Tibial nerve (tissue), 4 donors: ENCODE measurements around the gene DPY19L1. TPM values are rescaled to one million over a fixed set of nuclear protein-coding genes. Genes with fewer than 3 reads are reported as not detected.
A peak's percentile ranks its signal among the peaks of the same experiment; 100 is the strongest.
"Not testable (repeated sequence)": the region's sequence is repeated elsewhere in the genome, so short reads cannot be mapped to it uniquely, and the experiment has no call there.

Experiments
- DNase-seq, 2 donors: peaks; one replicate each; pipeline ENCODE4 v3.0.0-alpha.2; 2019; ENCODE audit warnings: low spot score in 2 of 2
- H3K27ac ChIP-seq, 4 donors: fragments of 200-600 bp; sonication (generic) in 3 of 4; one replicate each; pipeline ENCODE4 v1.5.1; 2017 to 2019; ENCODE audit warnings: mild to moderate bottlenecking in 1 of 4
- H3K27me3 ChIP-seq, 2 donors: fragments of 200-600 bp; sonication (generic) in 1 of 2; one replicate each; pipeline versions ENCODE4 v1.5.1 to v1.6.0; 2017 to 2019
- H3K36me3 ChIP-seq, 3 donors: fragments of 200-600 bp; sonication (generic); one replicate each; pipeline ENCODE4 v1.5.1; 2018 to 2019
- H3K4me1 ChIP-seq, 4 donors: fragments of 200-600 bp; sonication (generic) in 3 of 4; one replicate each; pipeline ENCODE4 v1.5.1; 2017 to 2019
- H3K4me3 ChIP-seq, 4 donors: fragments of 200-600 bp; sonication (generic) in 3 of 4; one replicate each; pipeline ENCODE4 v1.5.1; 2017 to 2019; ENCODE audit warnings: mild to moderate bottlenecking in 1 of 4, moderate library complexity in 1 of 4
- H3K9me3 ChIP-seq, 4 donors: fragments of 200-600 bp; sonication (generic) in 3 of 4; one replicate each; pipeline ENCODE4 v1.5.1; 2017 to 2019
- EP300 ChIP-seq, 2 donors: sonication (generic); formaldehyde crosslinking; IDR thresholded peaks; one replicate each; pipeline ENCODE4 v1.6.1; 2017; ENCODE audit warnings: antibody characterized with exemption in 2 of 2, mild to moderate bottlenecking in 1 of 2
- POLR2A ChIP-seq, 2 donors: fragments of 450-650 bp; IDR thresholded peaks; one replicate each; pipeline ENCODE4 v1.6.1; 2017; ENCODE audit warnings: antibody characterized with exemption in 2 of 2, mild to moderate bottlenecking in 2 of 2, moderate library complexity in 2 of 2
- WGBS, 2 donors: methylation state at CpG; one replicate each; pipeline ENCODE4 v1.1.5; 2018; 5-methylcytosine and 5-hydroxymethylcytosine counted together
- total RNA-seq, 4 donors: library from RNA; depleted of rRNA; stranded (reverse); fragments of >200 nt; gene quantifications; one replicate each; pipeline ENCODE4 v1.1.0, GENCODE V29; 2016
- TF ChIP-seq, protein P1 (sequence below), 5 experiments: fragments of 200-600 bp in 3 of 5; fragments of 450-650 bp in 2 of 5; sonication (generic) in 3 of 5; IDR thresholded peaks; one replicate each; pipeline ENCODE4 v1.5.1; 2016 to 2019; ENCODE audit warnings: antibody characterized with exemption in 5 of 5, mild to moderate bottlenecking in 3 of 5, moderate library complexity in 2 of 5

The DPY19L1 gene
- total RNA-seq, 4 donors from 2014 or later = 11.1 to 14.0 (median 12.7) TPM

DNA sequence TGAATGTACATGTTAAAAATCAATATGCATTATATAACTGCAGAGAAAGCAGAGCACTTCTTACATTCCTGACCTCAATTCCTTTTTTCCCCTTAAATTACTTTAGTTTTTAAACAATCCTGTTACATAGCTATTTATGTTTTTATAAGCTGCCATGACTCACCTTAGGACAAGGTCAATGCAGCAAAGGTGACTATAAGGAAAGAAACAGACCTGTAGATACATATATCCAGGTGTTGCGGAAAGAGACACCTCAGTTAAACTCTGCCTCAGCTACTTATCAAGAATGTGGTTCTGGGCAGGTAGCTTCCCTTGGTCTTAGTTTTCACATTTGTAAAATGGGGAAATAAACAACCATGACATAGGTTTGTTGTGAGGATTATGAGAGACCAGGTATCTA, 105.5 kb downstream of the DPY19L1 start:
- no peak overlapping the region for H3K4me3 ChIP-seq
- DNase-seq = no peak
- no peak overlapping the region for H3K27ac ChIP-seq
- peaks cover 0 to 1% (median 0%) of the 10 kb centered on the region in 4 donors for H3K9me3 ChIP-seq
- TF ChIP-seq POLR2A (IDR thresholded peaks at IDR 0.05) = no peak
- TF ChIP-seq, protein P1, sequence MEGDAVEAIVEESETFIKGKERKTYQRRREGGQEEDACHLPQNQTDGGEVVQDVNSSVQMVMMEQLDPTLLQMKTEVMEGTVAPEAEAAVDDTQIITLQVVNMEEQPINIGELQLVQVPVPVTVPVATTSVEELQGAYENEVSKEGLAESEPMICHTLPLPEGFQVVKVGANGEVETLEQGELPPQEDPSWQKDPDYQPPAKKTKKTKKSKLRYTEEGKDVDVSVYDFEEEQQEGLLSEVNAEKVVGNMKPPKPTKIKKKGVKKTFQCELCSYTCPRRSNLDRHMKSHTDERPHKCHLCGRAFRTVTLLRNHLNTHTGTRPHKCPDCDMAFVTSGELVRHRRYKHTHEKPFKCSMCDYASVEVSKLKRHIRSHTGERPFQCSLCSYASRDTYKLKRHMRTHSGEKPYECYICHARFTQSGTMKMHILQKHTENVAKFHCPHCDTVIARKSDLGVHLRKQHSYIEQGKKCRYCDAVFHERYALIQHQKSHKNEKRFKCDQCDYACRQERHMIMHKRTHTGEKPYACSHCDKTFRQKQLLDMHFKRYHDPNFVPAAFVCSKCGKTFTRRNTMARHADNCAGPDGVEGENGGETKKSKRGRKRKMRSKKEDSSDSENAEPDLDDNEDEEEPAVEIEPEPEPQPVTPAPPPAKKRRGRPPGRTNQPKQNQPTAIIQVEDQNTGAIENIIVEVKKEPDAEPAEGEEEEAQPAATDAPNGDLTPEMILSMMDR (IDR thresholded peaks at IDR 0.05) = no peak
- no peak for TF ChIP-seq EP300 (IDR thresholded peaks at IDR 0.05)
- H3K36me3 ChIP-seq = peaks cover 0 to 26% (median 0%) of the 10 kb centered on the region in 3 donors
- no peaks in the 10 kb centered on the region for H3K4me1 ChIP-seq
- no peaks in the 10 kb centered on the region for H3K27me3 ChIP-seq
- WGBS, 2 donors = 95 to 100% methylated on average over 1 of the region's 1 CpG

DNA sequence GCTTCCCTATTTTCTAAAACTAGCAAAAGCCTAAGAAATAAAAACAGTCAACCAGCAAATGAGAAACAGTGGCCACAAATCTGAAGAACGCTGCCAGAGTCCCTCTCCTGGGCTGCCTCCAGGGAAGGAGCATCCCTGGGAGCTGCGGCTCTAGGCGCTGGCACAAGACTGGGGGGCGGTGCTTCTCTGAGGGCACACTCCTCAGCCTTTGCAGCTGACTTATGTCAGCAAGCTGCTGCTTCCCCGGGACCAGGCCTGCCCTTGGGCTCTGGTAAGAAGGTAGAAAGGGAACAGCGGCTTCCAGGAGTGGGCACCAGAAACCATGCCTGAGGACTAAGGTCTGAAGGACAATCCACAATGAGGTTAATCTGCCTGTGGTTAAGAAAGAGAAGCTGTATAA, 107.5 kb downstream of the DPY19L1 start:
- not testable (repeated sequence) for H3K4me1 ChIP-seq, H3K9me3 ChIP-seq, H3K27me3 ChIP-seq, H3K4me3 ChIP-seq, H3K27ac ChIP-seq, DNase-seq
- peaks cover 0 to 24% (median 0%) of the 10 kb centered on the region in 3 donors for H3K36me3 ChIP-seq
- 82 to 90% methylated on average over 6 of the region's 6 CpGs for WGBS, 2 donors

DNA sequence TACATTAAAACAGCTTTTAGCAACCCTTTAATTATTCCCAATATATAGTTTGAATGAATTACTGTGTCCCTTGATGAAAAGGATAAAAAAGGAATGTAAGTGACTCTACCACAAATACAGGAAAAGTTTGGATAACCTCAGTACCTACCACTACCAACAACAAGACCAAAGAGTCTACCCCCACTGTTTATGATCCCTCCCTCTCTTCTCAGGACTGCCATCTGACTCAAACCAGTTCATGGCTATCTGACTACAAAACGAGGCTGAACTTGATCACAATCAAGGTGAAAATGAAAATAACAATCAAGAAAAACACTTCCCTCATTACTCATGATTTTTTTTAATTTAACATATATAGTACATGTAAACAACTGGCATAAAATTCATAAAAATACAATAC, 108.7 kb downstream of the DPY19L1 start:
- 83 to 85% methylated on average over 1 of the region's 1 CpG for WGBS, 2 donors
- H3K4me3 ChIP-seq = no peak overlapping the region
- no peak overlapping the region for H3K27ac ChIP-seq
- no peak for DNase-seq
- peaks cover 0 to 7% (median 0%) of the 10 kb centered on the region in 4 donors for H3K9me3 ChIP-seq
- H3K36me3 ChIP-seq = peaks cover 0 to 12% (median 0%) of the 10 kb centered on the region in 3 donors
- no peaks in the 10 kb centered on the region for H3K4me1 ChIP-seq
- no peak for TF ChIP-seq EP300 (IDR thresholded peaks at IDR 0.05)
- TF ChIP-seq, protein P1 (IDR thresholded peaks at IDR 0.05) = no peak
- TF ChIP-seq POLR2A (IDR thresholded peaks at IDR 0.05) = no peak
- no peaks in the 10 kb centered on the region for H3K27me3 ChIP-seq

DNA sequence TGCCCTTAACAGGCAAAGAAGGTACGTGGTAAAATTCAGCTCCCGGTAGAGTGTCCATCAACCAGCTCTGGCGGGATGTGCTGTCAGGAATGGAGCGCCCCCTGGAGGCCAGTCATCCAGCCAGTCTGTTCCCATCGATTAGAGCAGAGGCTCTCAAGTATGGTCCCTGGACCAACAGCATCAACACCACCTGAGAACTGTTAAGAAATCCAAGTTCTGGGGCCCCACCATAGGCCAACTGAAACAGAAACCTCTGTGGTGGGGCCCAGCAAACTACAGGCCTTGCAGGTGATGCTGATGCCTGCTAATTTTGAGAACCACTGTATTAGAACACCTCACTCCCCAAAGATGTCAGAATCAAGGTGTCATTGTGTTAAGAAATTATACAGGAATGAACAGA, 109.2 kb downstream of the DPY19L1 start:
- no peaks in the 10 kb centered on the region for H3K4me1 ChIP-seq
- no peak overlapping the region for H3K4me3 ChIP-seq
- H3K27ac ChIP-seq = no peak overlapping the region
- peak in 1 of 2 donors; percentile 5 for DNase-seq
- H3K9me3 ChIP-seq = peaks cover 0 to 8% (median 0%) of the 10 kb centered on the region in 4 donors
- no peaks in the 10 kb centered on the region for H3K27me3 ChIP-seq
- no peak for TF ChIP-seq POLR2A (IDR thresholded peaks at IDR 0.05)
- TF ChIP-seq, protein P1 (IDR thresholded peaks at IDR 0.05) = peak in 2 of 5 experiments; percentile 27 to 36
- no peak for TF ChIP-seq EP300 (IDR thresholded peaks at IDR 0.05)
- WGBS, 2 donors = 52 to 55% methylated on average over 5 of the region's 5 CpGs
- peaks cover 0 to 7% (median 0%) of the 10 kb centered on the region in 3 donors for H3K36me3 ChIP-seq

DNA sequence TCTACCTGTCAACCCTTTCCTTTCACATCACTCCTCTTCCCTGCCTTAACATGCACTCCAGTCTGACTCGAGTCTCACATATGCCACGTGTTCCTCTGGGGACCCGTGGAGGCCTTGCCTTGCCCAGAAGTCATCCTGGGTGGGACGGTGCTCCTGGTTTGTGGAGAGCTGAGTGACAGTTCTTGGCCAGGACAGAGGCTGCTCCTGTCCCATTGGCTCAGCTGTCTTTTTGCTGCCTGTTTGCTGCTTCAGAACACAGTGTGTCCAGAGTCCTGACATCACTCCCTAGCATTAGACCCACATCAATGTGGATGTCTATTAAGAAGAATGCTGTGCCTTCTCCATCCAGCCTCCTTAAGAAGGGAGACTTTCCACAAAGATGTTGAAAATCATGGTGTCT, 116.8 kb downstream of the DPY19L1 start:
- WGBS, 2 donors = 87 to 100% methylated on average over 3 to 4 of the region's 4 CpGs
- DNase-seq, H3K27ac ChIP-seq: not testable (repeated sequence)

DNA sequence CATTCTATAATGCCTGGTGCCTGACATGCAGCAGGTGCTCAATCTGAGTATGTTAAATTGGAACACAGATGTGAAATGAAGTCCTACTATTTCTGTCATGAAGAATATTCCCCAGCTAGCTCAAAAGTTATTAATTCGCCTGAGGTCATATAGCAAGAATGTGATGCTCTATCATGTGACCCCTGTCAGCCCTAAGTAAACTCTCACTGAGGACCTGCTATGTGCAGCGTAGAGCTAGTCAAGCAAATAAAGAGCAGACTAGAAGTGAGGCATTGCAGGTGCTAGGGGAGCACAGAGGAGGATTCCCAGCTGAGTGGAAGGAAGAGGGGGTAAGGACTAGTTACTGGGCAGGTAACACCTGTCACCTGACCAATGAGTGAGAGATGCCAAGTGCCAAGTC, 118.2 kb downstream of the DPY19L1 start:
- H3K4me3 ChIP-seq, DNase-seq: not testable (repeated sequence)
- 57 to 89% methylated on average over 2 of the region's 2 CpGs for WGBS, 2 donors

More for the DNA sequence above, 116.8 kb downstream of the DPY19L1 start:
- H3K4me3 ChIP-seq, H3K36me3 ChIP-seq, H3K27me3 ChIP-seq, H3K4me1 ChIP-seq: not testable (repeated sequence)
- H3K9me3 ChIP-seq = peaks cover 0 to 18% (median 0%) of the 10 kb centered on the region in 4 donors

DNA sequence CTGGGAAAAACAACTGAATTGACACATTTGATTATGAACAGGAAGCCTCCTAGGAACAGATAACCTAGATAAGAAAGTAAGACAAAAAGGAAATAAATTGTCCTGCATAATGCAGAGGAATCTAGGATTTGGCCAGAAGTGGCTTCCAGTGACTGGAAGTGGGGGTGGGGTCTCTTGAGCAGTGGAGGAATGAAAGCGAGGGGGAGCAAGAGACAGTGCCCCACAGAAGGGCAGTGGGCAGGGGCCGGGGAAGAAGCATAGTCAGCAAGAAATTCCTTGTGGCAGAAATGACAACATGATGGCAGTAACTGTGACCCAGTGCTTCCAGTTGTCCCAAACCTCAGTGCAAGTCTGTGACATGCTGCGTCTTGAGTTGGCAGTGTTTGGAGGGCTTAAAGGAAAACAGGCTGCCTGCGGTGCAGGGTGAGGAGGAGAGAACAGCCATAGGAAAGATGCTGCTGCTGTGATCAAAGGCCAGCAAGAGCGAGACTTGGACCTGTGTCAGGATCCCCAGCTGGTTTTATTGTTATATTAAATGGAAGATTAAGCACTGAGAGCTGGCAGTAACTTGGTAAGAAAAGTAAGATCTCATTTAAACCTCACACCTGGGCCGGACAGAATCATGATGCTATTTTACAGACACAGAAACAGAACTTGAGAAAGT, 119.0 kb downstream of the DPY19L1 start:
- not testable (repeated sequence) for H3K4me3 ChIP-seq, H3K27me3 ChIP-seq, H3K36me3 ChIP-seq, H3K4me1 ChIP-seq, DNase-seq, H3K27ac ChIP-seq
- H3K9me3 ChIP-seq = peaks cover 0 to 15% (median 1%) of the 10 kb centered on the region in 4 donors
- WGBS, 2 donors = 31 to 38% methylated on average over 5 to 6 of the region's 6 CpGs

More for the DNA sequence above, 118.2 kb downstream of the DPY19L1 start:
- peaks cover 0 to 21% (median 1%) of the 10 kb centered on the region in 4 donors for H3K9me3 ChIP-seq
- H3K36me3 ChIP-seq, H3K27ac ChIP-seq, H3K4me1 ChIP-seq, H3K27me3 ChIP-seq: not testable (repeated sequence)

DNA sequence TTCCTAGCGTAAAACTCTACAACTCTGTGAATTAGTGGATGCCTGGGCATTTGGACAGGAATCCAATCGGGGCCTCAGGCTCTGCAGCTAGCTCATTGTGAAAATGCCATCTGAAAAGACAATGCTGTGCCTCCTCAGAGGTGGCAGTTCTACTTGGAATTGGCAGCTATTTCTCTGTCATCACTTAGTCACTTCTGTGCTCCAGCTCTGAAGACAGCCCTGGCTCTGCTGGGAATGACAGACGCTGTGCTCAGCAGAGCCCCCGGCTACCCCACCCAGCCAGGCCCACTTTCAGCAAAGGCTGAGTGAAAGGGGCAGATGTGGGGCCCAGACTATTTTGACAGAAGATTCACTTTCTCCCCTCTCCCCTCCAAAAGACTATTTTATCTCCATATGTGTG, 119.8 kb downstream of the DPY19L1 start:
- 73 to 78% methylated on average over 4 of the region's 4 CpGs for WGBS, 2 donors
- DNase-seq, H3K4me1 ChIP-seq, H3K36me3 ChIP-seq, H3K27ac ChIP-seq, H3K4me3 ChIP-seq, H3K27me3 ChIP-seq: not testable (repeated sequence)
- H3K9me3 ChIP-seq = peaks cover 0 to 15% (median 1%) of the 10 kb centered on the region in 4 donors
